ENCODE measurements around the gene CIROP. TPM values are rescaled to one million over a fixed set of nuclear protein-coding genes. Genes with fewer than 3 reads are reported as not detected.

Gene CIROP
- total RNA-seq = under 1 TPM in 1 of 4 donors, not detected in 3; 0.19 TPM

DNA sequence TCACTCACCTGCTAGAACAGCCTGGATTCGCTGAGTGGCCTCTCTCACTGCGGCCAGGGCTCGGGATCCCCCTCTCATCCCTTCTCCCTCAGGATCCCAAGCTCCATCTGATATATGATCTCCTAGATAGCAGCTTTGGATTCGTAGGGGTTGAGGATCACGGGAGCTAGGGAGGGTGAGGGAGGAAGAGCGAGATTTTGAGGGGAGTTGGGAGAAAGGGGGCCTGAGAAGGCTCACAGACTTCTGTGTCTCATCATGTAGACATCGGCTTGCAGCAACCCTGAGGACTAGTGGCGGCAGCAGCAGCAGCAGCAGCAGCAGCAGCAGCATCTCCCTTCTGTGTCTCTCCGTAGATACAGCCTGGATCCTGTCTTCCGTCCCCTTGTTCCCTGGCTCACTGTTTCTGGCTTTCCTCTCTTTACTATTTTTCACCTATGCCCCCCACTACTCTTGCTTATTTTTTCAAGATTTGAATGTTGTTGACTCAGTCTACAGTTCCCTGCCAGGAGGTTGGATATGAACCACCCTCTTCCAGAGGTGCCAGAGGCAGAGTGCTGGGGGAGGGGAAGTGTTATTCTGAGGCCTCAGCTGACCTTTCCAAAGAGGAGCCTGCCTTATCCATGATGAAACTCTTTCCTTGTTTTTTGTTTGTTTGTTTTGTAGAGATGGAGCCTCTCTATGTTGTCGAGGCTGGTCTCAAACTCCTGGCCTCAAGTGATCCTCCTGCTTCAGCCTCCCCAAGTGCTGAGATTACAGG is at the start of gene CIROP:
TSS of gene CIROP (minus strand) at position 399 of the 757 bp plus-strand sequence. CDS start at position 330, 69 bp downstream.
- Histone ChIP-seq H3K27me3 (no peaks in the 10 kb centered on the region), H3K36me3 (no peaks in the 10 kb centered on the region), H3K9me3 (no peaks in the 10 kb centered on the region), H3K27ac (replicated peaks in 1 of 4) (no peak within 1 kb of the TSS), H3K4me3 (no peak within 1 kb of the TSS), H3K4me1 (peaks cover 0 to 9% (median 0%) of the 10 kb centered on the region in 4 donors)
- intact Hi-C loops (cut with DNase I) = no loop called here
- WGBS = 56% methylated on average over 11 of the region's 11 CpGs
- TF ChIP-seq POLR2A (IDR thresholded peaks at IDR 0.05; ENCODE audit: low read depth) (no peak), EP300 (IDR thresholded peaks at IDR 0.05) (no peak), POLR2AphosphoS5 (IDR thresholded peaks at IDR 0.05) (no peak)
- TF ChIP-seq, protein P1, sequence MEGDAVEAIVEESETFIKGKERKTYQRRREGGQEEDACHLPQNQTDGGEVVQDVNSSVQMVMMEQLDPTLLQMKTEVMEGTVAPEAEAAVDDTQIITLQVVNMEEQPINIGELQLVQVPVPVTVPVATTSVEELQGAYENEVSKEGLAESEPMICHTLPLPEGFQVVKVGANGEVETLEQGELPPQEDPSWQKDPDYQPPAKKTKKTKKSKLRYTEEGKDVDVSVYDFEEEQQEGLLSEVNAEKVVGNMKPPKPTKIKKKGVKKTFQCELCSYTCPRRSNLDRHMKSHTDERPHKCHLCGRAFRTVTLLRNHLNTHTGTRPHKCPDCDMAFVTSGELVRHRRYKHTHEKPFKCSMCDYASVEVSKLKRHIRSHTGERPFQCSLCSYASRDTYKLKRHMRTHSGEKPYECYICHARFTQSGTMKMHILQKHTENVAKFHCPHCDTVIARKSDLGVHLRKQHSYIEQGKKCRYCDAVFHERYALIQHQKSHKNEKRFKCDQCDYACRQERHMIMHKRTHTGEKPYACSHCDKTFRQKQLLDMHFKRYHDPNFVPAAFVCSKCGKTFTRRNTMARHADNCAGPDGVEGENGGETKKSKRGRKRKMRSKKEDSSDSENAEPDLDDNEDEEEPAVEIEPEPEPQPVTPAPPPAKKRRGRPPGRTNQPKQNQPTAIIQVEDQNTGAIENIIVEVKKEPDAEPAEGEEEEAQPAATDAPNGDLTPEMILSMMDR (IDR thresholded peaks at IDR 0.05) = no peak
- no peak for DNase-seq (ENCODE audit: extremely low spot score)

- peak; percentile 97 for DNase-seq (ENCODE audit: extremely low spot score)
- TF ChIP-seq, protein P1 (IDR thresholded peaks at IDR 0.05) = no peak
- peak; percentile 77 for TF ChIP-seq POLR2A (IDR thresholded peaks at IDR 0.05; ENCODE audit: low read depth)
- peak; percentile 75 to 94 for TF ChIP-seq POLR2AphosphoS5 (IDR thresholded peaks at IDR 0.05)
- TF ChIP-seq EP300 (IDR thresholded peaks at IDR 0.05) = peak; percentile 90
- peak overlapping the region; percentile 35 to 54 (median 44) for H3K4me3 ChIP-seq
- intact Hi-C loops (cut with DNase I) = no loop called here
- WGBS = 35% methylated on average over 24 of the region's 28 CpGs
- H3K27me3 ChIP-seq = no peaks in the 10 kb centered on the region
- peaks cover 0 to 19% (median 6%) of the 10 kb centered on the region in 4 donors for H3K36me3 ChIP-seq
- peaks cover 32 to 72% (median 65%) of the 10 kb centered on the region in 4 donors for H3K4me1 ChIP-seq
- peak overlapping the region; percentile 90 to 94 (median 92) for H3K27ac ChIP-seq (replicated peaks in 1 of 4)
- no peaks in the 10 kb centered on the region for H3K9me3 ChIP-seq
Observed at GRCh38 chr14:23153851-23154796, 49.3 kb upstream of the CIROP start.

GRCh38 chr14:23151342-23151741 is 46.6 kb upstream of the CIROP start:
- peaks cover 46 to 99% (median 91%) of the 10 kb centered on the region in 4 donors for H3K4me1 ChIP-seq
- peak overlapping the region; percentile 90 to 94 (median 92) for H3K27ac ChIP-seq (replicated peaks in 1 of 4)
- H3K36me3 ChIP-seq = peaks cover 0 to 9% (median 0%) of the 10 kb centered on the region in 4 donors
- H3K9me3 ChIP-seq = no peaks in the 10 kb centered on the region
- no peak for DNase-seq (ENCODE audit: extremely low spot score)
- no peaks in the 10 kb centered on the region for H3K27me3 ChIP-seq
- no peak overlapping the region for H3K4me3 ChIP-seq
- TF ChIP-seq POLR2A (IDR thresholded peaks at IDR 0.05; ENCODE audit: low read depth) (no peak), EP300 (IDR thresholded peaks at IDR 0.05) (no peak), POLR2AphosphoS5 (IDR thresholded peaks at IDR 0.05) (no peak)
- TF ChIP-seq, protein P1 (IDR thresholded peaks at IDR 0.05) = no peak
- intact Hi-C loops (cut with DNase I) = no loop called here
- 89% methylated on average over 2 of the region's 2 CpGs for WGBS

- peaks cover 52 to 99% (median 91%) of the 10 kb centered on the region in 4 donors for H3K4me1 ChIP-seq
- no peak overlapping the region for H3K4me3 ChIP-seq
- H3K9me3 ChIP-seq = no peaks in the 10 kb centered on the region
- no peak for DNase-seq (ENCODE audit: extremely low spot score)
- intact Hi-C loops (cut with DNase I) = no loop called here
- peaks cover 0 to 9% (median 0%) of the 10 kb centered on the region in 4 donors for H3K36me3 ChIP-seq
- H3K27ac ChIP-seq (replicated peaks in 1 of 4) = peak overlapping the region; percentile 77 to 94 (median 91)
- TF ChIP-seq, protein P1 (IDR thresholded peaks at IDR 0.05) = no peak
- TF ChIP-seq EP300 (IDR thresholded peaks at IDR 0.05) = no peak
- TF ChIP-seq POLR2AphosphoS5 (IDR thresholded peaks at IDR 0.05) = no peak
- no peak for TF ChIP-seq POLR2A (IDR thresholded peaks at IDR 0.05; ENCODE audit: low read depth)
- H3K27me3 ChIP-seq = no peaks in the 10 kb centered on the region
Observed at GRCh38 chr14:23149745-23150144, 45.0 kb upstream of the CIROP start.
